GM10266 (cell line): Measurements from ENCODE around the gene DHX36.

Source experiments
- DNase-seq: peaks from one replicate; pipeline ENCODE4 v3.0.0; 2012; ENCODE audit errors: extremely low spot score
- TF ChIP-seq, protein P1 (sequence below): IDR thresholded peaks from 2 replicates; pipeline ENCODE4 v1.5.1; 2012; ENCODE audit warnings: mild to moderate bottlenecking, low read depth; ENCODE audit not compliant: control insufficient read depth, insufficient read depth; ENCODE audit errors: missing control alignments

Gene DHX36

GRCh38 chr3:154252759-154253638 lies 71.3 kb downstream of the DHX36 start:
- TF ChIP-seq, protein P1, sequence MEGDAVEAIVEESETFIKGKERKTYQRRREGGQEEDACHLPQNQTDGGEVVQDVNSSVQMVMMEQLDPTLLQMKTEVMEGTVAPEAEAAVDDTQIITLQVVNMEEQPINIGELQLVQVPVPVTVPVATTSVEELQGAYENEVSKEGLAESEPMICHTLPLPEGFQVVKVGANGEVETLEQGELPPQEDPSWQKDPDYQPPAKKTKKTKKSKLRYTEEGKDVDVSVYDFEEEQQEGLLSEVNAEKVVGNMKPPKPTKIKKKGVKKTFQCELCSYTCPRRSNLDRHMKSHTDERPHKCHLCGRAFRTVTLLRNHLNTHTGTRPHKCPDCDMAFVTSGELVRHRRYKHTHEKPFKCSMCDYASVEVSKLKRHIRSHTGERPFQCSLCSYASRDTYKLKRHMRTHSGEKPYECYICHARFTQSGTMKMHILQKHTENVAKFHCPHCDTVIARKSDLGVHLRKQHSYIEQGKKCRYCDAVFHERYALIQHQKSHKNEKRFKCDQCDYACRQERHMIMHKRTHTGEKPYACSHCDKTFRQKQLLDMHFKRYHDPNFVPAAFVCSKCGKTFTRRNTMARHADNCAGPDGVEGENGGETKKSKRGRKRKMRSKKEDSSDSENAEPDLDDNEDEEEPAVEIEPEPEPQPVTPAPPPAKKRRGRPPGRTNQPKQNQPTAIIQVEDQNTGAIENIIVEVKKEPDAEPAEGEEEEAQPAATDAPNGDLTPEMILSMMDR = peak; percentile 73
- DNase-seq = peak; percentile 56

GRCh38 chr3:154251610-154252009 lies 72.7 kb downstream of the DHX36 start:
- no peak for DNase-seq

GRCh38 chr3:154250291-154250690 lies 74.0 kb downstream of the DHX36 start:
- TF ChIP-seq, protein P1 = no peak
- DNase-seq = no peak

More at GRCh38 chr3:154251610-154252009, 72.7 kb downstream of the DHX36 start:
- TF ChIP-seq, protein P1 = no peak

GRCh38 chr3:154247806-154248415 lies 76.4 kb downstream of the DHX36 start:
- TF ChIP-seq, protein P1 = no peak
- no peak for DNase-seq

GRCh38 chr3:154244644-154245043 lies 79.6 kb downstream of the DHX36 start:
- no peak for DNase-seq
- TF ChIP-seq, protein P1 = no peak

- DNase-seq = no peak
- TF ChIP-seq, protein P1 = no peak
Observed at GRCh38 chr3:154243353-154243752, 80.9 kb downstream of the DHX36 start.

- DNase-seq = no peak
- TF ChIP-seq, protein P1 = no peak
Observed at GRCh38 chr3:154242766-154243165, 81.5 kb downstream of the DHX36 start.
